Hepatocyte (in vitro differentiated cells): ENCODE data around the gene SGPP2. TPM values are rescaled to one million over a fixed set of nuclear protein-coding genes. Genes with fewer than 3 reads are reported as not detected.

Experiments
- DNase-seq: peaks from one replicate; pipeline ENCODE4 v3.0.0-alpha.2; 2016; ENCODE audit warnings: low spot score
- H2AFZ ChIP-seq: fragments of 200-600 bp; sonication (generic); 2 replicates; pipeline ENCODE4 v1.6.0; 2016; ENCODE audit warnings: antibody characterized with exemption, mild to moderate bottlenecking
- H3K27ac ChIP-seq: fragments of 200-600 bp; sonication (generic); 2 replicates; pipeline ENCODE4 v1.5.1; 2016; ENCODE audit warnings: mild to moderate bottlenecking
- H3K27me3 ChIP-seq: fragments of 200-600 bp; sonication (generic); 2 replicates; pipeline ENCODE4 v1.6.1; 2016
- H3K36me3 ChIP-seq: fragments of 200-600 bp; sonication (generic); replicated peaks from 2 replicates; pipeline ENCODE4 v1.5.1; 2016; ENCODE audit warnings: low read depth; ENCODE audit not compliant: insufficient read depth
- H3K4me1 ChIP-seq: fragments of 200-600 bp; sonication (generic); 2 replicates; pipeline ENCODE4 v1.5.1; 2016; ENCODE audit warnings: mild to moderate bottlenecking, moderate library complexity; ENCODE audit not compliant: insufficient read depth
- H3K4me2 ChIP-seq: fragments of 200-600 bp; sonication (generic); 2 replicates; pipeline ENCODE4 v1.6.0; 2016
- H3K4me3 ChIP-seq: fragments of 200-600 bp; sonication (generic); 2 replicates; pipeline ENCODE4 v1.5.1; 2016; ENCODE audit warnings: mild to moderate bottlenecking
- H3K79me2 ChIP-seq: fragments of 200-600 bp; sonication (generic); 2 replicates; pipeline ENCODE4 v1.6.0; 2017; ENCODE audit warnings: mild to moderate bottlenecking
- H3K9me2 ChIP-seq: fragments of 200-600 bp; sonication (generic); replicated peaks from 2 replicates; pipeline ENCODE4 v1.6.0; 2017; ENCODE audit warnings: mild to moderate bottlenecking; ENCODE audit not compliant: insufficient read depth
- H3K9me3 ChIP-seq: fragments of 200-600 bp; sonication (generic); 2 replicates; pipeline ENCODE4 v1.5.1; 2016; ENCODE audit warnings: low read depth, mild to moderate bottlenecking
- H4K20me1 ChIP-seq: fragments of 200-600 bp; sonication (generic); 2 replicates; pipeline ENCODE4 v1.6.0; 2016; ENCODE audit warnings: mild to moderate bottlenecking; ENCODE audit not compliant: insufficient read depth, poor library complexity, severe bottlenecking
- EZH2 ChIP-seq: fragments of 200-600 bp; sonication (generic); IDR thresholded peaks from 2 replicates; pipeline ENCODE4 v1.6.1; 2016; ENCODE audit warnings: antibody characterized with exemption, mild to moderate bottlenecking, borderline replicate concordance
- EZH2phosphoT487 ChIP-seq: fragments of 200-600 bp; sonication (generic); IDR thresholded peaks from one replicate; pipeline ENCODE4 v1.6.1; 2018; ENCODE audit warnings: antibody characterized with exemption, mild to moderate bottlenecking, low read depth, moderate library complexity; ENCODE audit not compliant: unreplicated experiment, severe bottlenecking
- WGBS: methylation state at CpG from one replicate; pipeline ENCODE4 v1.1.6; 2016; ENCODE audit warnings: low lambda C conversion rate; ENCODE audit errors: missing lambda C conversion rate; 5-methylcytosine and 5-hydroxymethylcytosine counted together
- polyA plus RNA-seq: library from polyadenylated mRNA; unstranded; fragments of >200 nt; fragmentation: Nextera tagmentation; extraction: Ambion mirVana; gene quantifications from 2 replicates; pipeline ENCODE4 v1.2.1, GENCODE V29; 2016
- small RNA-seq: library from RNA; depleted of rRNA; stranded (forward); fragments of <200 nt; gene quantifications from one replicate; pipeline ENCODE3, GENCODE V24; 2014
- total RNA-seq: library from RNA; depleted of rRNA; stranded (reverse); fragments of >200 nt; gene quantifications from 2 replicates; pipeline ENCODE4 v1.2.3, GENCODE V29; 2014
- TF ChIP-seq, protein P1 (sequence below): fragments of 200-600 bp; sonication (generic); IDR thresholded peaks from 2 replicates; pipeline ENCODE4 v1.5.1; 2016; ENCODE audit warnings: antibody characterized with exemption, mild to moderate bottlenecking; ENCODE audit not compliant: poor library complexity

Gene SGPP2
- total and polyA plus RNA-seq, 2 experiments from 2014 or later, result 1.4 to 1.8 TPM

GRCh38 chr2:222609381-222609780 is 185.0 kb downstream of the SGPP2 start:
- H3K4me3 ChIP-seq, result no peak overlapping the region
- H3K27ac ChIP-seq, result no peak overlapping the region
- H3K79me2 ChIP-seq, result no peaks in the 10 kb centered on the region
- TF ChIP-seq EZH2 (no peak), EZH2phosphoT487 (no peak)
- TF ChIP-seq, protein P1, sequence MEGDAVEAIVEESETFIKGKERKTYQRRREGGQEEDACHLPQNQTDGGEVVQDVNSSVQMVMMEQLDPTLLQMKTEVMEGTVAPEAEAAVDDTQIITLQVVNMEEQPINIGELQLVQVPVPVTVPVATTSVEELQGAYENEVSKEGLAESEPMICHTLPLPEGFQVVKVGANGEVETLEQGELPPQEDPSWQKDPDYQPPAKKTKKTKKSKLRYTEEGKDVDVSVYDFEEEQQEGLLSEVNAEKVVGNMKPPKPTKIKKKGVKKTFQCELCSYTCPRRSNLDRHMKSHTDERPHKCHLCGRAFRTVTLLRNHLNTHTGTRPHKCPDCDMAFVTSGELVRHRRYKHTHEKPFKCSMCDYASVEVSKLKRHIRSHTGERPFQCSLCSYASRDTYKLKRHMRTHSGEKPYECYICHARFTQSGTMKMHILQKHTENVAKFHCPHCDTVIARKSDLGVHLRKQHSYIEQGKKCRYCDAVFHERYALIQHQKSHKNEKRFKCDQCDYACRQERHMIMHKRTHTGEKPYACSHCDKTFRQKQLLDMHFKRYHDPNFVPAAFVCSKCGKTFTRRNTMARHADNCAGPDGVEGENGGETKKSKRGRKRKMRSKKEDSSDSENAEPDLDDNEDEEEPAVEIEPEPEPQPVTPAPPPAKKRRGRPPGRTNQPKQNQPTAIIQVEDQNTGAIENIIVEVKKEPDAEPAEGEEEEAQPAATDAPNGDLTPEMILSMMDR, result no peak
- H4K20me1 ChIP-seq, result no peaks in the 10 kb centered on the region
- no peak overlapping the region for H3K4me2 ChIP-seq
- H3K27me3 ChIP-seq, result no peaks in the 10 kb centered on the region
- no peaks in the 10 kb centered on the region for H3K9me2 ChIP-seq
- no peaks in the 10 kb centered on the region for H3K9me3 ChIP-seq
- H3K4me1 ChIP-seq, result no peaks in the 10 kb centered on the region
- no peaks in the 10 kb centered on the region for H3K36me3 ChIP-seq
- 94% methylated on average over 3 of the region's 3 CpGs for WGBS
- no peak overlapping the region for H2AFZ ChIP-seq
- no peak for DNase-seq

Small RNA genes lying within 50 kb of the gene (small RNA-seq; reads per million reads assigned to genes)
- gene RF00019 (not detected), gene RNU6-619P (not detected)

Other genes starting within 250 kb of the SGPP2 start
- not detected in 2 replicates for gene PAX3, start 125.5 kb upstream of the SGPP2 start, total RNA-seq
- gene PAX3, start 125.5 kb upstream of the SGPP2 start, polyA plus RNA-seq, result not detected in 2 replicates
- gene FARSB, start 231.5 kb downstream of the SGPP2 start, total RNA-seq, result 12.9 and 14.2 TPM in 2 replicates
- 15.0 and 17.1 TPM in 2 replicates for gene FARSB, start 231.5 kb downstream of the SGPP2 start, polyA plus RNA-seq
- not detected in 2 replicates for gene MOGAT1, start 247.1 kb downstream of the SGPP2 start, total RNA-seq
- gene MOGAT1, start 247.1 kb downstream of the SGPP2 start, polyA plus RNA-seq, result 0.15 TPM in 1 of 2 replicates, not detected in the other